ENCODE results near the gene SMIM45.

The SMIM45 gene

DNA sequence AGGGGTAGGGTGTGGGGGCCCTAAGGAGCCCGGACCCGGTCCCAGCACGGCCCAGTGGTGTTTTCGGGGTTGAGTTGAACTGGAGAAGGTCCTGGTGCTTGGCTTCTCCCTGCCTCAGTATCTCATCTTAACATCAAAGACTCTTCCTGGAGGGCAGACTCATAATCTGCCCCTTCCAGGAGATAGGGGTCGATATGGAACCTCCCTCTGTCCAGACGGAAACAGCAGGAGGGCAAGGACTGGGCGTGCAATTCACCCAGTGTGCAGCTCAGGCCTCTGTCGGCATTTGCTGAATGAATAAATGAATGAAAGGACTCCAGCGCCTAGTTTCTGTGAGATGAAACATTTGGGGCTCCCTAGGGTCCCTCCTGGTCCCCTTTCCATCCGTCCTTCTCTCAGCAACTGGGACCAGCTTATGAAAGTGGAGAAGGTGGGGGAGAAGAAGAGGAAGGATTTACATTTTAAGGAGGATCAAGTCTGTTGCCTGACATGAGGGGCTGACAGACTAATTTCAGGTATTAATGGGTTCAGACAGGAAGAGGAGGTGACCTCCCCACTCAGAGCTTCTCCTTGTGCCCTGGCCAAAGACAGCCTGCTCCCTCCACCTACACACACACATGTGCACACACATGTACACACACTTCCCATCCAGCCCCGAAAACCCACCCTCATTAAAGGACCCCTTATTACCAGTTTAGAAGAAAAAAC lies 36.0 kb upstream of the SMIM45 start:
- no peak for DNase-seq (ENCODE audit: low read depth)

- no peak for DNase-seq (ENCODE audit: low read depth)
These were observed 35.1 kb upstream of the SMIM45 start for GRCh38 chr22:41916745-41917358.

- DNase-seq (ENCODE audit: low read depth): no peak
These were observed 34.5 kb upstream of the SMIM45 start for GRCh38 chr22:41917375-41917902.

GRCh38 chr22:41917903-41918791 lies 33.8 kb upstream of the SMIM45 start:
- DNase-seq (ENCODE audit: low read depth): peak; percentile 63

DNA sequence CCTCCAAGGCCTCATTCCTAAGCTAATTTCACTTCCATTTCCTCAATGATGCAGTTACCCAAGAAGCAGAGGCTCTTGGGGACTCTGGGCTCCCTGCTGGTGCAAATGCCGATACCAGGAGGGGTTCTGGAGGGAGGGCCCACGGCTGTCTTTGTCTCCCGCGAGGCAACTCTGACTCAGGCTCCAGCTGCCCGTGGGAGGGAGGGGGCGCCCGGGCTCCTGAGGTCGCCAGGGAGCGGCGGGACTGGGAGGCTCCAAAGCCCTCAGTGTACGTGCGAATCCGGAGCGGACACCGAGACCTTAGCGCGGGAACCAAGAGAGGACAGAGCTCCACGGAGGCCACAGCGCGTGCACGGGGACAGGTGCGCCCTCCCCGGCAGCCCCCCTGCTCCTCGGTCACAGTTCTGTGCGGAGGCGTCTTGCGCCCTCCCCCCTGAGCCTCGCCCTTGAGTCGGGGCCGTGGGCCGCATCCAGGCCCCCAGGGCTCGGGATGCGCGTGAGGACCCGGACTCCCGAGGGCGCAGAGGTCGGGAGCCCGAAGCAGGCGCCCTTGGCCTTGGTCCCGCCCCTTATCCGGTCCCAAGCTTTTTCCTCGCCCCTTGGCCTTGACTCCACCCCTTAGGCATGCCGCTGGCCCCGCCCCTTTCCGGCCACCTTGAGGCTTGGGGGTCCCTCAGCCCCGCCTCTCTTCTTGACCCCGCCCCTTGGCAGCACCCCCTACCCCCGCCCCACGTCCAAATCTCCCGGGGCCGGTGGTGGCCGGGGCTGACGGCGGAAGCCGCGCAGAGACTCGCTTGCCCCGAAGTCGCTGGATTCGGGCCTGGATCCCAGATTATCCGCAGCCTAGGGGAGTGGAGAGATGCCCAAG lies 32.4 kb upstream of the SMIM45 start:
- DNase-seq (ENCODE audit: low read depth): no peak

DNA sequence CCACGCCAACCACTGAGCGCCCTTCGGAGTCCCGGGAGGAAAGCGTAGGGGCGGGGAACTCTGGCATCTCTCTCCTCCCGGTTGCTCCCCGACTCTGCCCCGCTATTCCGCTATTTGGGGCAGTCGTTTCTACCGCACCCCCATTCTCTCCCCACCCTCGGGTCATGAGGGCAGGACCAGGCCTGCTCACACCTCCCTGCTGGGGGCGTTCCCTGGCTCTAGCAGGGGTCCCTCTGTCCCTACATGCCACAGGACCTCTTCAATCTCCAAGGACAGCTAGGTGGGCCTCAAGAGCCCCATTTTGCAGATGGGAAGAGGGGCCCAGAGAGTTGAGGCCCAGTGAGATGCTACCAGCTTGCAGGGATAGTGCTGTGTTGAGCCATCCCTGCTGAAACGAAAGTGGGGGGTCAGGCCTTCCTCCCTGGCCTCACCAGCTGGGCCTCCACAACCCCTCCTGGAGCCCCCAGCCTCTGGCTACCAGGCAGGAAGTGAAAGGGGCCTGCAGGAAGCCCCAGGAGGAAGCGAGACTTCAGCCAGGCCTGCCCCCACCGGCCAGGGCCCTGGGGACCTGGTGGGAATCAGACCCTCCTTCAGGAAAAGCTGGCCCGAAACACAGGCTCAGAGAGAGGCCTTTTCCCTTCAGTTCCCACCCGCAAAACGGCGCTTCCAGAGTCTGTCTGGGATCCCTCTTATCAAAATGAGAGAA lies 31.5 kb upstream of the SMIM45 start:
- no peak for DNase-seq (ENCODE audit: low read depth)

GRCh38 chr22:41922328-41922727 lies 29.6 kb upstream of the SMIM45 start:
- DNase-seq (ENCODE audit: low read depth): no peak

DNA sequence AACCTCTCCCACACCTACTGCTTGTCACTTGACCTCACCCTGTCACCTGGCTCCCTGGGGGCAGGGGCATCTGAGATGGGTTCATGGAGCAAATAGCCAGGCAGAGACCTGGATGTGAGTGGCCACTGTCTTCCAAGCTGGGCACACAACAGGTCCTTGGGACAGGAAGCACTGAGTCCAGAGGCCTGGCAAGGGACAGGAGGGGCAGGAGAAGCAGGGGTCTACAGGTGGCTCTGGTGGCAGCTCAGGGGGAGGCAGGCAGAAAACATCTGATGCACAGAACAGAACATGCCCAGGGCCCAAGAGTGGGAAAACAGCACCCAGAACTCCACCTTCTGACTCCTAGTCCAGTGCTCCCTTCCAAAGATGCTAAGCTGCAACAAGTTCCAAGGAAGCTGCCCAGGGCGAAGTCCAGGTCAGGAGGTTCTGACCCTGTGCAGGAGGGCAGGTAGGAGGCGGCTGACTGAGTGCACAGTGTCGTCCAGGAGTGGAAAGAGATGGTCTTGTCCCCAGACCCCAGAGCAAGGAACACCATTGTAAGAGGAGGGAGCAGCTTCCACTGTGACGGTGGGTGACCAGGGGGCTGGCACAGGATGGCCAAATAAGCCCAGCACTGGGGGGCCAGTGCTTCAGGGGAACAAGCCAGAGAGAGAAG lies 28.9 kb upstream of the SMIM45 start:
- no peak for DNase-seq (ENCODE audit: low read depth)

DNA sequence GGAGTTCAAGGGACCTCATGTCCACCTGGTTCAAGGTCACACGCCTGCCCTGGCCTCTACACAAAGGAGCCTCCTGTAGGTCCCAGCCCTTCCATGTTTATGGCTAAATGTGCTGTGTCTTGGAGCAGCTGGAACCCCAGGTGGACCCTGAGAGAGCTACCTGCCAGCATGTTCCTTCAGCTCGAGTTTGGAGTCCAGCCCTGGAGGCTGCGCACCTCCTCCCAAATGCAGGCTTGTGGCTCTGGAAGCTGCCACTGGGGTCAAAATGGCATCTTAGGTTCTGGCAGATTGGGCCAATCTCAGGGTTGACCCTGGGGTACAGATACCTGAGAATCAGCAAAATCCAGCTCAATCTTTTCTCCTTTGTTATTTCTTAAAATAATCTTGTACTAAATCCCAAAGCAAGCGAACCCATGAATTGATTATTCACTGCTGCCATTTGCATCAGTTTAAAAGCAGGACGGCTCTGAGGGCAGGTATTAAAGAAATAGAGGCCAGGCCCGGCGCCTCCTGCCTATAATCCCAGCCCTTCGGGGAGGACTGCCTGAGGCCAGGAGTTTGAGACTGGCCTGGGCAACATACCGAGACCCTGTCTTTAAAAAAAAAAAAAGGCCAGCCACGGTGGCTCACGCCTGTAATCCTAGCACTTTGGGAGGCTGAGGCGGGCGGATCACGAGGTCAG lies 28.2 kb upstream of the SMIM45 start:
- no peak for DNase-seq (ENCODE audit: low read depth)

- DNase-seq (ENCODE audit: low read depth): no peak
These were observed 26.0 kb upstream of the SMIM45 start for GRCh38 chr22:41925783-41926460.

- no peak for DNase-seq (ENCODE audit: low read depth)
These were observed 24.1 kb upstream of the SMIM45 start for GRCh38 chr22:41927813-41928212.

- no peak for DNase-seq (ENCODE audit: low read depth)
These were observed 23.1 kb upstream of the SMIM45 start for GRCh38 chr22:41928593-41929417.

DNA sequence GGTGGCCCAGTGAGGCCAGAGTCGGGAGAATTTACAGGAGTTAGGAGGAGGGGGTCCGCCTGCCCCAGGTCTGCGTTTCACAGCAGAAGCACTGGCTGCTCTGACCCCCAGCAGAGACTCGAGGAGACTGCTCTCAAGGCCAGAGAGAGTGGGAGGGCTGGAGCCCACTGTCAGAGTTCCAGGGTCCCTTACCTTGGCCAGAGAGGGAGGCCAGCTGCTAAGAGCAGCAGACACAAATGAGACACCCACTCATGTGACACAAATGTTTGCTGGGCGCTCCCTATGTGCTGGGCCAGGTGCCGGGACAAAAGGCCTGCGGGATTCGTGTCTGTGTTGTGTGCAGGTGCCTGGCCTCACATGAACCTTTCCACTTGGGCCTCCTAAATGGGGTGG lies 22.5 kb upstream of the SMIM45 start:
- no peak for DNase-seq (ENCODE audit: low read depth)

DNA sequence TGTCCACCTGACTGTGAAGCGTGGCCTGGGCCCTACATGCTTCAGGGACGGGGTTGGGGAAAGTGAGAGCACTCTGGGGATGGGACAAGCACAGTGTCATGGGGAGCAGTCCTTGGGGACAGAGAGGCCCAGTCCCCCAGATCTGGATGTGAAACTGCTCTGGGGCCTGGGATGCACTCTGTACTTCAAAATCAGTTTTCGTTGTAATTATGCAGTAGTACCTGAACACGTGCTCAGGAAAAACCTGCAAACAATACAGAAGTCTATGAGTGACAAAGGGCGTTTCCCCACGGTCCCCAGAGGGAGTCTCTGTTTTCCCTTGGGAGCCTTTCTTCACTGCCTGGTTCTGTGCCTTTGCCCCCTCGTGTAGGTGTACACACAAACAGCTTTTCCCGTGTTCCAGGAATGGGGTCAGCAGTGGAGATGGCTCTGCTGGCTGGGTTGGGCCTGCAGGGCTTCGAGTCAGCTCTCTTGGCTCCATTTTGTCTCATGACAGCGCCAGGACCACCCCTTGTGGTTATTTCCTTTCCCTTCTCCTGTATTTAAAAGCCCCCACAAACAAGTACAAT lies 20.2 kb upstream of the SMIM45 start:
- DNase-seq (ENCODE audit: low read depth): no peak

DNA sequence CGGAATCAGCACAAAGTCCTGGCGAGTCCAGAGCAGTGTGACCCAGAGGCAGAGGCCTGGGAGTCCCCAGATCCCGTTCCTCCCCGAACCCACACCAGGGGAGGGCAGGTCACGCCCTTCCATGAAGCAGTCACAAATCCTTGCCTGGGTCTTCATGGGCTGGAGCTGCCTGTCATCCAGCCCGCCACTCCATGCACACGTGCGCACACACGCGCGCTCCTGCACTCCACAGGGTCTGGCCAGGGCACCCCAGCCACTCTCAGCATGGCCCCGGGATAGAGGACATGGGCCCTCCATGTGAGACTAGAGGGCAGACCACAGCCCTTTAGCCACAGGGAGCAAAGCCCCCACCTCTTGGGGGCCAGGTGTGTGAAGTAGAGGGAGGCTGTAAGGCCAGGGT lies 19.6 kb upstream of the SMIM45 start:
- DNase-seq (ENCODE audit: low read depth): no peak

- no peak for DNase-seq (ENCODE audit: low read depth)
These were observed 18.4 kb upstream of the SMIM45 start for GRCh38 chr22:41933411-41934177.

Data from HT1080 (cell line).